HEK293 (cell line): ENCODE results near the gene PSEN2.

Experiments used
- CTCF ChIA-PET: fragments of 350-600 bp; formaldehyde crosslinking; extraction: SDS; loops from one replicate; lab custom pipeline; 2021; ENCODE audit warnings: antibody characterized with exemption; lab: Yijun Ruan, JAX
- POLR2A ChIA-PET: fragments of 300-600 bp; formaldehyde crosslinking; extraction: SDS; loops from one replicate; lab custom pipeline; 2020; ENCODE audit warnings: antibody characterized with exemption, inconsistent platforms; lab: Yijun Ruan, JAX
- H3K27ac ChIP-seq: fragments of 200-500 bp; sonication (Bioruptor generic); 2 replicates; pipeline ENCODE4 v1.5.1; 2014; ENCODE audit warnings: low read depth, low read length, control low read depth, inconsistent platforms; ENCODE audit errors: extremely low read depth
- H3K36me3 ChIP-seq, 2 experiments: fragments of 200-500 bp in 1 of 2; sonication (Bioruptor generic) in 1 of 2; 1 replicate in 1 of 2; 2 replicates in 1 of 2; pipeline ENCODE4 v1.5.1; 2014 to 2017; ENCODE audit warnings: inconsistent platforms in 2 of 2, low read length in 2 of 2; ENCODE audit not compliant: control insufficient read depth in 2 of 2, insufficient read depth in 1 of 2
- H3K4me1 ChIP-seq: fragments of 200-500 bp; sonication (Bioruptor generic); 2 replicates; pipeline ENCODE4 v1.5.1; 2014; ENCODE audit warnings: mild to moderate bottlenecking, low read length, inconsistent platforms; ENCODE audit not compliant: control insufficient read depth, insufficient read depth
- H3K4me3 ChIP-seq: 2 replicates; pipeline ENCODE4 v1.5.1; 2011; ENCODE audit warnings: low read depth, mild to moderate bottlenecking, control low read depth, low read length, moderate library complexity
- H3K9me3 ChIP-seq: fragments of 200-500 bp; sonication (Bioruptor generic); 2 replicates; pipeline ENCODE4 v1.5.1; 2014; ENCODE audit warnings: low read depth, low read length, inconsistent platforms; ENCODE audit not compliant: control insufficient read depth, insufficient read depth
- EGR2 ChIP-seq: fragments of 450-650 bp; formaldehyde crosslinking; IDR thresholded peaks from 2 replicates; pipeline ENCODE4 v1.5.1; 2016; ENCODE audit warnings: low read depth, missing biosample characterization, missing genetic modification characterization
- GLI4 ChIP-seq: fragments of 450-650 bp; formaldehyde crosslinking; IDR thresholded peaks from 2 replicates; pipeline ENCODE4 v1.5.1; 2016; ENCODE audit warnings: missing biosample characterization, missing genetic modification characterization
- PRDM1 ChIP-seq: fragments of 450-650 bp; formaldehyde crosslinking; IDR thresholded peaks from 2 replicates; pipeline ENCODE4; 2016; ENCODE audit warnings: missing biosample characterization, missing genetic modification characterization
- SCRT1 ChIP-seq: fragments of 450-650 bp; formaldehyde crosslinking; IDR thresholded peaks from 2 replicates; pipeline ENCODE4 v1.5.1; 2016; ENCODE audit warnings: missing biosample characterization, missing genetic modification characterization, borderline replicate concordance
- SCRT2 ChIP-seq: fragments of 450-650 bp; formaldehyde crosslinking; IDR thresholded peaks from 2 replicates; pipeline ENCODE4 v1.5.1; 2016; ENCODE audit warnings: missing biosample characterization, missing genetic modification characterization
- SP2 ChIP-seq: fragments of 450-650 bp; formaldehyde crosslinking; IDR thresholded peaks from 2 replicates; pipeline ENCODE4 v1.5.1; 2016; ENCODE audit warnings: missing biosample characterization, missing genetic modification characterization
- YY2 ChIP-seq: fragments of 450-650 bp; formaldehyde crosslinking; IDR thresholded peaks from 2 replicates; pipeline ENCODE4 v1.5.1; 2016; ENCODE audit warnings: missing biosample characterization, missing genetic modification characterization
- ZBTB17 ChIP-seq: fragments of 450-650 bp; formaldehyde crosslinking; IDR thresholded peaks from 2 replicates; pipeline ENCODE4 v1.5.1; 2016; ENCODE audit warnings: missing biosample characterization, missing genetic modification characterization
- ZFHX2 ChIP-seq: fragments of 450-650 bp; formaldehyde crosslinking; conservative IDR thresholded peaks from 2 replicates; pipeline ENCODE4 v1.5.1; 2016; ENCODE audit warnings: missing biosample characterization, missing genetic modification characterization
- ZFP3 ChIP-seq: fragments of 450-650 bp; formaldehyde crosslinking; IDR thresholded peaks from 2 replicates; pipeline ENCODE4 v1.5.1; 2016; ENCODE audit warnings: low read depth, missing biosample characterization, missing genetic modification characterization
- ZIC2 ChIP-seq: fragments of 450-650 bp; formaldehyde crosslinking; IDR thresholded peaks from 2 replicates; pipeline ENCODE4 v1.5.1; 2016; ENCODE audit warnings: missing biosample characterization, missing genetic modification characterization
- ZNF341 ChIP-seq: fragments of 450-650 bp; formaldehyde crosslinking; IDR thresholded peaks from 2 replicates; pipeline ENCODE4; 2016; ENCODE audit warnings: low read depth, missing biosample characterization, missing genetic modification characterization
- ZNF350 ChIP-seq: fragments of 450-650 bp; formaldehyde crosslinking; IDR thresholded peaks from 2 replicates; pipeline ENCODE4 v1.5.0; 2017; ENCODE audit warnings: missing biosample characterization, mild to moderate bottlenecking, missing genetic modification characterization
- ZNF37A ChIP-seq: fragments of 450-650 bp; IDR thresholded peaks from 2 replicates; pipeline ENCODE4 v1.5.1; 2018; ENCODE audit warnings: missing biosample characterization, missing genetic modification characterization
- ZNF529 ChIP-seq: fragments of 450-650 bp; formaldehyde crosslinking; IDR thresholded peaks from 2 replicates; pipeline ENCODE4 v1.5.1; 2017; ENCODE audit warnings: missing genetic modification characterization, missing biosample characterization; ENCODE audit not compliant: insufficient replicate concordance
- ZNF555 ChIP-seq: fragments of 450-650 bp; formaldehyde crosslinking; conservative IDR thresholded peaks from 2 replicates; pipeline ENCODE4 v1.5.1; 2017; ENCODE audit warnings: missing biosample characterization, mild to moderate bottlenecking, missing genetic modification characterization, inconsistent platforms
- ZNF558 ChIP-seq: fragments of 450-650 bp; formaldehyde crosslinking; IDR thresholded peaks from 2 replicates; pipeline ENCODE4 v1.5.1; 2016; ENCODE audit warnings: missing biosample characterization, missing genetic modification characterization
- ZNF561 ChIP-seq: fragments of 450-650 bp; IDR thresholded peaks from 2 replicates; pipeline ENCODE4 v1.5.1; 2018; ENCODE audit warnings: missing biosample characterization, missing genetic modification characterization, borderline replicate concordance
- ZNF654 ChIP-seq: fragments of 450-650 bp; formaldehyde crosslinking; IDR thresholded peaks from 2 replicates; pipeline ENCODE4 v1.5.1; 2016; ENCODE audit warnings: low read depth, missing biosample characterization, missing genetic modification characterization
- ZNF677 ChIP-seq: fragments of 450-650 bp; IDR thresholded peaks from 2 replicates; pipeline ENCODE4 v1.5.0; 2018; ENCODE audit warnings: missing biosample characterization, mild to moderate bottlenecking, missing genetic modification characterization, moderate library complexity
- ZNF76 ChIP-seq: fragments of 450-650 bp; formaldehyde crosslinking; IDR thresholded peaks from 2 replicates; pipeline ENCODE4; 2016; ENCODE audit warnings: low read depth, missing biosample characterization, missing genetic modification characterization, borderline replicate concordance
- TF ChIP-seq, protein P1 (sequence below): fragments of 450-650 bp; formaldehyde crosslinking; IDR thresholded peaks from 2 replicates; pipeline ENCODE4 v1.5.1; 2017; ENCODE audit warnings: missing biosample characterization, mild to moderate bottlenecking, missing genetic modification characterization, moderate library complexity
- TF ChIP-seq, protein P2 (sequence below): fragments of 450-650 bp; formaldehyde crosslinking; IDR thresholded peaks from 2 replicates; pipeline ENCODE4 v1.5.1; 2016; ENCODE audit warnings: missing biosample characterization, missing genetic modification characterization
- TF ChIP-seq, protein P3 (sequence below): fragments of 450-650 bp; formaldehyde crosslinking; IDR thresholded peaks from 2 replicates; pipeline ENCODE4 v1.5.1; 2017; ENCODE audit warnings: missing biosample characterization, missing genetic modification characterization

Gene PSEN2

DNA sequence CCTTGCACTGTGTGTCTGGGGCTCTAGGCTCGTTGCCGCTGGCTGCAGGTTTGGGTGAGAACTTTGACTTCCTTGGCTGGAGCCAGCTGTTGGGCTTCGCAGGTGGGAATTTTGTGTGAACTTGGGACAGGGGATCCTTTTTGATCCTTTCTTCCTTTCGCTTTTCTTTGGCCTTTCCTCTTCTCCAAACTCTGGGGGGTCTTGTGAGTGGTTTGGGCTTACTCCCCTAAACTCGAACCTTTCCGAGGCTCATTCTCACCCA lies 70.3 kb downstream of the PSEN2 start:
- no peaks in the 10 kb centered on the region; a peak in 1 of 3 replicates for H3K36me3 ChIP-seq
- ChIA-PET CTCF (no interaction called here), POLR2A (interaction anchor here (0.6 to 1.1 kb wide), 2 partner anchors 18 to 223 kb away, joined by 6 to 12 read pairs; no protein-coding TSS in a partner anchor)
- H3K4me3 ChIP-seq, result peak overlapping the region; percentile 73
- peaks cover 14% of the 10 kb centered on the region for H3K4me1 ChIP-seq
- peak; percentile 83 for TF ChIP-seq PRDM1 (tag by site-specific recombination)
- no peak for TF ChIP-seq ZNF654 (tag by site-specific recombination)
- TF ChIP-seq ZNF677, result no peak
- TF ChIP-seq, protein P1, sequence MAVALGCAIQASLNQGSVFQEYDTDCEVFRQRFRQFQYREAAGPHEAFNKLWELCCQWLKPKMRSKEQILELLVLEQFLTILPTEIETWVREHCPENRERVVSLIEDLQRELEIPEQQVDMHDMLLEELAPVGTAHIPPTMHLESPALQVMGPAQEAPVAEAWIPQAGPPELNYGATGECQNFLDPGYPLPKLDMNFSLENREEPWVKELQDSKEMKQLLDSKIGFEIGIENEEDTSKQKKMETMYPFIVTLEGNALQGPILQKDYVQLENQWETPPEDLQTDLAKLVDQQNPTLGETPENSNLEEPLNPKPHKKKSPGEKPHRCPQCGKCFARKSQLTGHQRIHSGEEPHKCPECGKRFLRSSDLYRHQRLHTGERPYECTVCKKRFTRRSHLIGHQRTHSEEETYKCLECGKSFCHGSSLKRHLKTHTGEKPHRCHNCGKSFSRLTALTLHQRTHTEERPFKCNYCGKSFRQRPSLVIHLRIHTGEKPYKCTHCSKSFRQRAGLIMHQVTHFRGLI (tag by site-specific recombination), result peak; percentile 90
- TF ChIP-seq, protein P2, sequence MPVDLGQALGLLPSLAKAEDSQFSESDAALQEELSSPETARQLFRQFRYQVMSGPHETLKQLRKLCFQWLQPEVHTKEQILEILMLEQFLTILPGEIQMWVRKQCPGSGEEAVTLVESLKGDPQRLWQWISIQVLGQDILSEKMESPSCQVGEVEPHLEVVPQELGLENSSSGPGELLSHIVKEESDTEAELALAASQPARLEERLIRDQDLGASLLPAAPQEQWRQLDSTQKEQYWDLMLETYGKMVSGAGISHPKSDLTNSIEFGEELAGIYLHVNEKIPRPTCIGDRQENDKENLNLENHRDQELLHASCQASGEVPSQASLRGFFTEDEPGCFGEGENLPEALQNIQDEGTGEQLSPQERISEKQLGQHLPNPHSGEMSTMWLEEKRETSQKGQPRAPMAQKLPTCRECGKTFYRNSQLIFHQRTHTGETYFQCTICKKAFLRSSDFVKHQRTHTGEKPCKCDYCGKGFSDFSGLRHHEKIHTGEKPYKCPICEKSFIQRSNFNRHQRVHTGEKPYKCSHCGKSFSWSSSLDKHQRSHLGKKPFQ (tag by site-specific recombination), result peak; percentile 97
- H3K27ac ChIP-seq, result no peak overlapping the region; the same call in 1 of the 2 replicates
- H3K9me3 ChIP-seq, result no peaks in the 10 kb centered on the region

DNA sequence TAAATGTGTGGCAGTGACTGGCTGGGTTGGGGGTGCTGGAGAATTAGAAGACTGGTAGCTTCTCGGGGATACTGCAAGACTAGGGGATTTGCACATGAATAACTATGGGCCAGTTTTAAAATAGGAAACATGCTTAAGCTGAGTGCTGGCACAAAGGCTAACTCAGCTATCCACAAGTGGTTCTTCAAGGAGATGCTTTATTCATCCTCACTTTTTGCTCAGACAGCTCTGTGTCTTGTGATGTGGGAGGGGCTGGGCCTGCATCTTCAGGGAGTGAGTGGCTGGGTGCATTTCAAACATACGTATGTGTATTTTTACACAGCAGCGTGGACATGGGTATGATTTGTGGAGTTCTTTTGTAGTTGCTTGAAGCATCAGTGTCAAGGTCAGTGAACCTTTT lies 72.0 kb downstream of the PSEN2 start:
- H3K4me1 ChIP-seq, result peaks cover 14% of the 10 kb centered on the region

DNA sequence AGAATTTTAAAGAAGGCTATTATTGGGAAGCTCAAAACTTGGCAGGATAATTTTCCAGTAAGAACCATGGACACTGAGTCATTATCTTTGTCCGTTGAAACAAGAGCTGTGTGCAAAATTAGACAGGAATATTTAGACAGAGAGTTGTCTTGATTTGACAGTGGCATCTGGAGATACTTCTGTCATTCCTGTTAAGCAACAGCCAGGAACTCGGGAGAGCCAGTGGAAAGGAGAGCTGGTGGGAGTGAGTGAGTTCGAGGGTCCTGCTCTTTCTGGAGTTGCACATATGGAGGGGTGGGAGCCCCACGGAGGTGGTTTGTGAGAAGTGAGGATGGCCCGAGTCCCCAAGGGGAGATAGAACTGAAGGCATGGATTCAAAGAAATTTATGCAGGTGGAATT lies 72.7 kb downstream of the PSEN2 start:
- ChIA-PET CTCF (no interaction called here), POLR2A (interaction anchor here (0.6 kb wide), 1 partner anchor 402 kb away, joined by 3 read pairs; no protein-coding TSS in a partner anchor)
- peaks cover 14% of the 10 kb centered on the region for H3K4me1 ChIP-seq
- TF ChIP-seq ZNF341 (tag by site-specific recombination) (peak; percentile 9; the same call in 1 of the 2 replicates), ZNF529 (tag by site-specific recombination) (no peak), ZNF350 (tag by site-specific recombination) (no peak)
- H3K27ac ChIP-seq, result no peak overlapping the region
- no peaks in the 10 kb centered on the region for H3K9me3 ChIP-seq
- H3K4me3 ChIP-seq, result no peak overlapping the region
- H3K36me3 ChIP-seq, result no peaks in the 10 kb centered on the region; a peak in 1 of 3 replicates

More for the DNA sequence above, 72.0 kb downstream of the PSEN2 start:
- Histone ChIP-seq H3K9me3 (no peaks in the 10 kb centered on the region), H3K4me3 (no peak overlapping the region), H3K27ac (no peak overlapping the region), H3K36me3 (no peaks in the 10 kb centered on the region; a peak in 1 of 3 replicates)
- no peak for TF ChIP-seq ZNF555 (tag by site-specific recombination)
- peak; percentile 77 for TF ChIP-seq SCRT2
- peak; percentile 17; the same call in 1 of the 2 replicates for TF ChIP-seq SCRT1
- POLR2A ChIA-PET, result interaction anchor here (0.6 kb wide), 1 partner anchor 403 kb away, joined by 3 read pairs; no protein-coding TSS in a partner anchor
- CTCF ChIA-PET, result no interaction called here

DNA sequence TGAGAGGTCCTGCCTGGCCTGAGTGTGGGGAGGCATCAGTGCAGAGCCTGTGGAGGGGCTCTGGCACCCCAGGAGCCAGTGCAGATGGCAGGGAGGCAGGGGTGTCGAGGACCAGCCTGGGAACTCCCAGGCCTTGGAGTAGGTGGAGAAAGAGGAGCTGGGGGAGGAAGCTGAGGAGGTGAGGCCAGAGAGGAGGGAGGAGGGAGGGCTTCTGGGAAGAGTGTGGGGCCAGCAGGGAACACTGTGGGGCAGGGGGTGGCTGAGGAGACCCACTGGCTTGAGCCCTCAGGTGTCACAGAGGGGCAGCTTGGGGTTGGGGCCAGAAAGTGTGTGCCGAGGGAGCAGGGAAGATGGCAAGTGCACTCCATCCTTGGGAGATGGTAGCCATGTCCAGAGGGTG lies 73.5 kb downstream of the PSEN2 start:
- H3K36me3 ChIP-seq, result no peaks in the 10 kb centered on the region; a peak in 1 of 3 replicates
- CTCF ChIA-PET, result interaction anchor here (0.6 kb wide), 1 partner anchor 118 kb away, joined by 4 read pairs; no protein-coding TSS in a partner anchor

More for the DNA sequence above, 73.5 kb downstream of the PSEN2 start:
- Histone ChIP-seq H3K27ac (no peak overlapping the region), H3K9me3 (no peaks in the 10 kb centered on the region), H3K4me1 (peaks cover 11% of the 10 kb centered on the region), H3K4me3 (no peak overlapping the region)
- POLR2A ChIA-PET, result interaction anchor here (0.5 kb wide), 1 partner anchor 530 kb away, joined by 4 read pairs; no protein-coding TSS in a partner anchor
- TF ChIP-seq ZIC2 (tag by site-specific recombination) (peak; percentile 52; the same call in 1 of the 2 replicates), GLI4 (tag by site-specific recombination) (no peak), SP2 (0 out of 2 replicates have a peak, but pooled peaks have one; percentile 17), ZBTB17 (tag by site-specific recombination) (no peak), ZNF341 (tag by site-specific recombination) (peak; percentile 75), EGR2 (tag by site-specific recombination) (peak; percentile 50), ZNF37A (tag by site-specific recombination) (no peak), ZFP3 (tag by site-specific recombination) (no peak), ZNF561 (tag by site-specific recombination) (no peak), ZNF558 (tag by site-specific recombination) (no peak), YY2 (tag by site-specific recombination) (peak; percentile 14; the same call in 1 of the 2 replicates), ZNF76 (tag by site-specific recombination) (peak; percentile 21; the same call in 1 of the 2 replicates), ZFHX2 (peak; percentile 77)
- TF ChIP-seq, protein P3, sequence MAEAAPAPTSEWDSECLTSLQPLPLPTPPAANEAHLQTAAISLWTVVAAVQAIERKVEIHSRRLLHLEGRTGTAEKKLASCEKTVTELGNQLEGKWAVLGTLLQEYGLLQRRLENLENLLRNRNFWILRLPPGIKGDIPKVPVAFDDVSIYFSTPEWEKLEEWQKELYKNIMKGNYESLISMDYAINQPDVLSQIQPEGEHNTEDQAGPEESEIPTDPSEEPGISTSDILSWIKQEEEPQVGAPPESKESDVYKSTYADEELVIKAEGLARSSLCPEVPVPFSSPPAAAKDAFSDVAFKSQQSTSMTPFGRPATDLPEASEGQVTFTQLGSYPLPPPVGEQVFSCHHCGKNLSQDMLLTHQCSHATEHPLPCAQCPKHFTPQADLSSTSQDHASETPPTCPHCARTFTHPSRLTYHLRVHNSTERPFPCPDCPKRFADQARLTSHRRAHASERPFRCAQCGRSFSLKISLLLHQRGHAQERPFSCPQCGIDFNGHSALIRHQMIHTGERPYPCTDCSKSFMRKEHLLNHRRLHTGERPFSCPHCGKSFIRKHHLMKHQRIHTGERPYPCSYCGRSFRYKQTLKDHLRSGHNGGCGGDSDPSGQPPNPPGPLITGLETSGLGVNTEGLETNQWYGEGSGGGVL, result peak; percentile 71
